Neural cell (in vitro differentiated cells): ENCODE measurements around the gene ZNHIT6.

Source experiments
- EP300 ChIP-seq: fragments of 450-650 bp; conservative IDR thresholded peaks from 2 replicates; pipeline ENCODE4 v1.6.1; 2014; ENCODE audit warnings: antibody characterized with exemption, mild to moderate bottlenecking, moderate library complexity; ENCODE audit not compliant: poor library complexity, severe bottlenecking
- EZH2 ChIP-seq: fragments of 200-600, 300-800 bp; shearing (Covaris generic), sonication (generic); IDR thresholded peaks from 2 replicates; pipeline ENCODE4 v1.6.1; 2014; ENCODE audit warnings: antibody characterized with exemption, low read length, borderline replicate concordance, mild to moderate bottlenecking; ENCODE audit not compliant: insufficient read depth, poor library complexity, severe bottlenecking
- POLR2AphosphoS5 ChIP-seq: IDR thresholded peaks from 2 replicates; pipeline ENCODE4 v1.6.1; 2012
- REST ChIP-seq: IDR thresholded peaks from 2 replicates; pipeline ENCODE4 v1.6.1; 2012; ENCODE audit warnings: borderline replicate concordance
- SMC3 ChIP-seq: fragments of 450-650 bp; conservative IDR thresholded peaks from 2 replicates; pipeline ENCODE4 v1.6.1; 2014; ENCODE audit warnings: antibody characterized with exemption, mild to moderate bottlenecking, moderate library complexity; ENCODE audit not compliant: poor library complexity
- TF ChIP-seq, protein P1 (sequence below): fragments of 450-650 bp; IDR thresholded peaks from 2 replicates; pipeline ENCODE4 v1.5.1; 2014; ENCODE audit warnings: antibody characterized with exemption, mild to moderate bottlenecking, moderate library complexity; ENCODE audit not compliant: poor library complexity, severe bottlenecking

- TF ChIP-seq, protein P1, sequence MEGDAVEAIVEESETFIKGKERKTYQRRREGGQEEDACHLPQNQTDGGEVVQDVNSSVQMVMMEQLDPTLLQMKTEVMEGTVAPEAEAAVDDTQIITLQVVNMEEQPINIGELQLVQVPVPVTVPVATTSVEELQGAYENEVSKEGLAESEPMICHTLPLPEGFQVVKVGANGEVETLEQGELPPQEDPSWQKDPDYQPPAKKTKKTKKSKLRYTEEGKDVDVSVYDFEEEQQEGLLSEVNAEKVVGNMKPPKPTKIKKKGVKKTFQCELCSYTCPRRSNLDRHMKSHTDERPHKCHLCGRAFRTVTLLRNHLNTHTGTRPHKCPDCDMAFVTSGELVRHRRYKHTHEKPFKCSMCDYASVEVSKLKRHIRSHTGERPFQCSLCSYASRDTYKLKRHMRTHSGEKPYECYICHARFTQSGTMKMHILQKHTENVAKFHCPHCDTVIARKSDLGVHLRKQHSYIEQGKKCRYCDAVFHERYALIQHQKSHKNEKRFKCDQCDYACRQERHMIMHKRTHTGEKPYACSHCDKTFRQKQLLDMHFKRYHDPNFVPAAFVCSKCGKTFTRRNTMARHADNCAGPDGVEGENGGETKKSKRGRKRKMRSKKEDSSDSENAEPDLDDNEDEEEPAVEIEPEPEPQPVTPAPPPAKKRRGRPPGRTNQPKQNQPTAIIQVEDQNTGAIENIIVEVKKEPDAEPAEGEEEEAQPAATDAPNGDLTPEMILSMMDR: no peak
- TF ChIP-seq EP300 (no peak), POLR2AphosphoS5 (no peak), REST (no peak), EZH2 (no peak), SMC3 (no peak)
Observed at GRCh38 chr1:85689775-85690404, 18.3 kb downstream of the ZNHIT6 start.
